Kidney (tissue), 14 donors: ENCODE measurements around the gene SCAPER. TPM values are rescaled to one million over a fixed set of nuclear protein-coding genes. Genes with fewer than 3 reads are reported as not detected.

ENCODE experiments used
- DNase-seq, 5 donors: peaks; one replicate each; pipeline ENCODE4 v3.0.0-alpha.2; 2013 to 2020
- FAIRE-seq: peaks from 2 replicates; lab custom pipeline; 2012; peaks lifted over from hg19 to GRCh38; lab: Jason Lieb, UNC
- H3K27ac ChIP-seq, 2 donors: one replicate each; pipeline ENCODE4 v1.7.0; 2013; ENCODE audit warnings: low read depth in 2 of 2, low read length in 2 of 2, inconsistent platforms in 1 of 2
- H3K27me3 ChIP-seq: one replicate; pipeline ENCODE4 v1.7.1; 2013; ENCODE audit warnings: low read length, inconsistent platforms; ENCODE audit not compliant: control insufficient read depth, insufficient read depth
- H3K36me3 ChIP-seq, 3 donors: one replicate each; pipeline versions ENCODE4 v1.7.0 to v1.7.1; 2013; ENCODE audit warnings: low read length in 3 of 3, control low read depth in 1 of 3, inconsistent platforms in 1 of 3; ENCODE audit not compliant: insufficient read depth in 3 of 3, control insufficient read depth in 2 of 3
- H3K4me1 ChIP-seq, 3 donors: one replicate each; pipeline versions ENCODE4 v1.7.0 to v1.7.1; 2013; ENCODE audit warnings: low read length in 3 of 3, inconsistent platforms in 1 of 3, low read depth in 1 of 3; ENCODE audit not compliant: control insufficient read depth in 2 of 3, insufficient read depth in 2 of 3
- H3K4me3 ChIP-seq, 3 donors: one replicate each; pipeline versions ENCODE4 v1.7.0 to v1.8.1; 2013; ENCODE audit warnings: low read length in 3 of 3, control low read depth in 1 of 3, inconsistent platforms in 1 of 3
- H3K9ac ChIP-seq, 3 donors: one replicate each; pipeline versions ENCODE4 v1.7.0 to v1.7.1; 2013; ENCODE audit warnings: low read length in 3 of 3, control low read depth in 1 of 3, inconsistent platforms in 1 of 3
- H3K9me3 ChIP-seq, 3 donors: one replicate each; pipeline versions ENCODE4 v1.7.0 to v1.7.1; 2013; ENCODE audit warnings: low read length in 3 of 3, control low read depth in 1 of 3, inconsistent platforms in 1 of 3; ENCODE audit not compliant: control insufficient read depth in 2 of 3, insufficient read depth in 1 of 3
- CTCF ChIP-seq: IDR thresholded peaks from 3 replicates; pipeline ENCODE4 v1.5.1; 2012; ENCODE audit warnings: mild to moderate bottlenecking, moderate library complexity, borderline replicate concordance; ENCODE audit not compliant: insufficient read depth; ENCODE audit errors: extremely low read depth
- intact Hi-C: fragments of 100-400 bp; cut with DNase I; formaldehyde crosslinking; loops from one replicate; pipeline ENCODE4 v1.11.1; 2022
- polyA plus RNA-seq: library from polyadenylated mRNA; stranded (reverse); fragments of 350-450 nt; fragmentation: Illumina TruSeq; extraction: RNeasy Lipid Tissue Mini Kit (QIAGEN cat#74804); gene quantifications from one replicate; pipeline ENCODE4 v1.2.3, GENCODE V29; 2014; ENCODE audit warnings: low read depth, low replicate concordance; ENCODE audit not compliant: insufficient read depth
- total RNA-seq: library from RNA; stranded (reverse); fragmentation: NEBNext Ultra II Directional; extraction: Animal tissue kit (Norgen Biotek cat#: 25700); gene quantifications from one replicate; pipeline ENCODE4 v1.2.1, GENCODE V29; 2021
- donor health status: control.
- donor health status: control.
- donor health status: control.
- donor health status: control.
- donor health status: control.
- donor health status: DM: yes; HTN: yes; CAD: no.
- donor health status: Normal renal cell carcinoma (clear cell type).

SCAPER gene
- total and polyA plus RNA-seq, 2 donors from 2014 or later = 11.6 to 39.4 TPM

GRCh38 chr15:76815421-76815820, 89.7 kb downstream of the SCAPER start:
- Histone ChIP-seq H3K9me3 (peaks cover 0 to 12% (median 0%) of the 10 kb centered on the region in 3 donors), H3K9ac (no peak overlapping the region), H3K4me1 (no peaks in the 10 kb centered on the region), H3K36me3 (no peaks in the 10 kb centered on the region), H3K27me3 (no peaks in the 10 kb centered on the region), H3K4me3 (no peak overlapping the region), H3K27ac (no peak overlapping the region)
- TF ChIP-seq CTCF = no peak
- intact Hi-C loops = no loop called here
- DNase-seq = no peak
- no peak for FAIRE-seq

GRCh38 chr15:76812381-76812780, 92.8 kb downstream of the SCAPER start:
- no peaks in the 10 kb centered on the region for H3K36me3 ChIP-seq
- no peak overlapping the region for H3K4me3 ChIP-seq
- no peak for TF ChIP-seq CTCF
- H3K9ac ChIP-seq = no peak overlapping the region
- DNase-seq (no peak), FAIRE-seq (no peak)
- peaks cover 0 to 12% (median 0%) of the 10 kb centered on the region in 3 donors for H3K9me3 ChIP-seq
- H3K27me3 ChIP-seq = no peaks in the 10 kb centered on the region
- intact Hi-C loops = no loop called here
- no peaks in the 10 kb centered on the region for H3K4me1 ChIP-seq
- H3K27ac ChIP-seq = no peak overlapping the region

- FAIRE-seq = no peak
Measured at GRCh38 chr15:76809412-76810103, 95.6 kb downstream of the SCAPER start.

More at GRCh38 chr15:76809412-76810103, 95.6 kb downstream of the SCAPER start:
- Histone ChIP-seq H3K9ac (no peak overlapping the region), H3K36me3 (no peaks in the 10 kb centered on the region), H3K27me3 (no peaks in the 10 kb centered on the region), H3K4me3 (no peak overlapping the region), H3K9me3 (no peaks in the 10 kb centered on the region), H3K27ac (no peak overlapping the region), H3K4me1 (no peaks in the 10 kb centered on the region)
- intact Hi-C loops = no loop called here
- TF ChIP-seq CTCF = no peak
- no peak for DNase-seq
